H1 (cell line): Measurements from ENCODE around the gene IQCF5. TPM values are rescaled to one million over a fixed set of nuclear protein-coding genes. Genes with fewer than 3 reads are reported as not detected.

Experiments
- CTCF ChIA-PET: fragments of 300-600 bp; sonication (Branson Sonifier 250); formaldehyde crosslinking; loops from one replicate; lab custom pipeline; 2021; ENCODE audit not compliant: partially characterized antibody; lab: Charles Lee
- POLR2A ChIA-PET: fragments of 300-600 bp; sonication (Branson Sonifier 250); formaldehyde crosslinking; loops from one replicate; lab custom pipeline; 2021; ENCODE audit warnings: inconsistent platforms; ENCODE audit not compliant: partially characterized antibody; lab: Charles Lee
- DNase-seq, 2 experiments: peaks; one replicate each; pipeline versions ENCODE4 v3.0.0 to v3.0.0-alpha.2; 2010 to 2022; ENCODE audit warnings: low spot score in 2 of 2, low read depth in 1 of 2, mixed read lengths in 1 of 2
- FAIRE-seq: peaks from 2 replicates; lab custom pipeline; 2011; peaks lifted over from hg19 to GRCh38; lab: Jason Lieb, UNC
- H2AFZ ChIP-seq: 2 replicates; pipeline ENCODE4 v1.8.1; 2012; ENCODE audit warnings: low read length, inconsistent platforms
- H2AK5ac ChIP-seq: 2 replicates; pipeline ENCODE4 v1.6.1; 2013; ENCODE audit warnings: low read depth, low read length
- H2BK120ac ChIP-seq: replicated peaks from 2 replicates; pipeline ENCODE3; 2013; ENCODE audit warnings: low read depth, low read length, inconsistent platforms
- H2BK12ac ChIP-seq: 2 replicates; pipeline ENCODE4 v1.6.1; 2013; ENCODE audit warnings: low read depth, low read length
- H2BK15ac ChIP-seq: 2 replicates; pipeline ENCODE4 v1.6.1; 2013; ENCODE audit warnings: low read length
- H2BK20ac ChIP-seq: 2 replicates; pipeline ENCODE4 v1.6.1; 2013; ENCODE audit warnings: low read length
- H2BK5ac ChIP-seq: 2 replicates; pipeline ENCODE4 v1.6.1; 2013; ENCODE audit warnings: low read depth, low read length
- H3K14ac ChIP-seq: 2 replicates; pipeline ENCODE4 v1.6.1; 2013; ENCODE audit warnings: inconsistent platforms; ENCODE audit not compliant: insufficient read length
- H3K18ac ChIP-seq: 2 replicates; pipeline ENCODE4 v1.6.1; 2013; ENCODE audit warnings: low read length; ENCODE audit errors: extremely low read depth
- H3K23ac ChIP-seq: 2 replicates; pipeline ENCODE4 v1.6.1; 2013; ENCODE audit warnings: inconsistent platforms; ENCODE audit not compliant: insufficient read length
- H3K23me2 ChIP-seq: 2 replicates; pipeline ENCODE4 v1.6.1; 2013; ENCODE audit warnings: low read depth, low read length
- H3K27ac ChIP-seq: 2 replicates; pipeline ENCODE4 v1.6.1; 2011; ENCODE audit warnings: low read depth, low read length, inconsistent platforms
- H3K27me3 ChIP-seq, 4 experiments: replicated peaks in 1 of 4; 1 replicate in 1 of 4; 2 replicates in 3 of 4; pipeline versions ENCODE4 v1.6.1 to v1.8.1; 2011 to 2013; ENCODE audit warnings: low read length in 3 of 4, mild to moderate bottlenecking in 3 of 4, inconsistent platforms in 2 of 4, mixed read lengths in 2 of 4, moderate library complexity in 1 of 4; ENCODE audit not compliant: control insufficient read depth in 3 of 4, insufficient read depth in 3 of 4; ENCODE audit errors: extremely low read depth in 1 of 4
- H3K36me3 ChIP-seq, 4 experiments: 2 replicates each; pipeline versions ENCODE4 v1.6.1 to v1.8.1; 2011 to 2013; ENCODE audit warnings: mild to moderate bottlenecking in 4 of 4, low read length in 3 of 4, moderate library complexity in 2 of 4, control low read depth in 1 of 4, inconsistent platforms in 1 of 4; ENCODE audit not compliant: insufficient read depth in 4 of 4, control insufficient read depth in 2 of 4
- H3K4ac ChIP-seq: replicated peaks from 2 replicates; pipeline ENCODE3; 2013; ENCODE audit warnings: low read length, low read depth, mixed read lengths, inconsistent platforms; ENCODE audit not compliant: insufficient read length
- H3K4me1 ChIP-seq, 4 experiments: replicated peaks in 1 of 4; 1 replicate in 1 of 4; 2 replicates in 3 of 4; pipeline versions ENCODE4 v1.6.1 to v1.8.1; 2011 to 2013; ENCODE audit warnings: low read length in 3 of 4, inconsistent platforms in 2 of 4, mixed read lengths in 1 of 4; ENCODE audit not compliant: insufficient read depth in 4 of 4, control insufficient read depth in 3 of 4
- H3K4me2 ChIP-seq, 2 experiments: 2 replicates each; pipeline versions ENCODE4 v1.6.1 to v1.8.1; 2011 to 2013; ENCODE audit warnings: low read depth in 2 of 2, low read length in 2 of 2, control low read depth in 1 of 2, inconsistent platforms in 1 of 2, mild to moderate bottlenecking in 1 of 2; ENCODE audit not compliant: insufficient read depth in 1 of 2
- H3K4me3 ChIP-seq, 4 experiments: fragments of 200-600, 300-600 bp in 1 of 4; sonication (generic), shearing (Covaris generic), sonication (Bioruptor Twin) in 1 of 4; 2 replicates each; pipeline versions ENCODE4 v1.5.1 to v1.8.1; 2011 to 2016; ENCODE audit warnings: low read length in 4 of 4, low read depth in 3 of 4, control low read depth in 2 of 4, inconsistent platforms in 2 of 4, mild to moderate bottlenecking in 2 of 4, mixed read lengths in 1 of 4, moderate library complexity in 1 of 4; ENCODE audit not compliant: insufficient read depth in 2 of 4; ENCODE audit errors: extremely low read depth in 1 of 4
- H3K56ac ChIP-seq: replicated peaks from 2 replicates; pipeline ENCODE3; 2013; ENCODE audit warnings: low read depth, mild to moderate bottlenecking, mixed read lengths, low read length, inconsistent platforms; ENCODE audit not compliant: insufficient read length
- H3K79me1 ChIP-seq: 2 replicates; pipeline ENCODE4 v1.6.1; 2013; ENCODE audit warnings: low read depth, low read length, control low read depth
- H3K79me2 ChIP-seq, 2 experiments: 2 replicates each; pipeline versions ENCODE4 v1.6.1 to v1.8.1; 2012 to 2013; ENCODE audit warnings: low read length in 2 of 2, mild to moderate bottlenecking in 2 of 2, inconsistent platforms in 1 of 2; ENCODE audit not compliant: insufficient read depth in 2 of 2, control insufficient read depth in 1 of 2
- H3K9ac ChIP-seq, 4 experiments: replicated peaks in 1 of 4; 1 replicate in 1 of 4; 2 replicates in 3 of 4; pipeline versions ENCODE4 v1.6.1 to v1.8.1; 2011 to 2013; ENCODE audit warnings: low read depth in 3 of 4, low read length in 3 of 4, control low read depth in 2 of 4, mild to moderate bottlenecking in 2 of 4, moderate library complexity in 2 of 4, inconsistent platforms in 1 of 4; ENCODE audit errors: extremely low read depth in 1 of 4
- H3K9me3 ChIP-seq, 2 experiments: 2 replicates each; pipeline versions ENCODE4 v1.6.1 to v1.8.1; 2012 to 2013; ENCODE audit warnings: mild to moderate bottlenecking in 2 of 2, moderate library complexity in 2 of 2, control low read depth in 1 of 2, inconsistent platforms in 1 of 2, low read depth in 1 of 2, low read length in 1 of 2, mixed read lengths in 1 of 2; ENCODE audit not compliant: insufficient read depth in 2 of 2
- H4K20me1 ChIP-seq, 2 experiments: replicated peaks in 1 of 2; 2 replicates each; pipeline versions ENCODE3 to v1.8.1; 2011 to 2013; ENCODE audit warnings: inconsistent platforms in 2 of 2, low read length in 2 of 2, mild to moderate bottlenecking in 1 of 2; ENCODE audit not compliant: insufficient read depth in 2 of 2, control insufficient read depth in 1 of 2
- H4K5ac ChIP-seq: 2 replicates; pipeline ENCODE4 v1.6.1; 2013; ENCODE audit warnings: low read length, low read depth, mixed read lengths, inconsistent platforms; ENCODE audit not compliant: insufficient read length
- H4K8ac ChIP-seq: 2 replicates; pipeline ENCODE4 v1.8.0; 2013; ENCODE audit warnings: mild to moderate bottlenecking, moderate library complexity, low read length, inconsistent platforms; ENCODE audit not compliant: insufficient read depth; ENCODE audit errors: extremely low read depth
- H4K91ac ChIP-seq: replicated peaks from 2 replicates; pipeline ENCODE3; 2013; ENCODE audit warnings: low read length, mixed read lengths, inconsistent platforms; ENCODE audit not compliant: insufficient read length
- ASH2L ChIP-seq: fragments of 200-600, 300-600 bp; sonication (generic); IDR thresholded peaks from one replicate; pipeline ENCODE4 v1.7.1; 2017; ENCODE audit warnings: low read length
- CBX5 ChIP-seq: fragments of 300-800, 300-1000 bp; sonication (generic); IDR thresholded peaks from 2 replicates; pipeline ENCODE4 v1.7.1; 2016; ENCODE audit warnings: antibody characterized with exemption, low read length, low read depth
- HDAC2 ChIP-seq, 2 experiments: fragments of 300-600 bp in 1 of 2; sonication (generic) in 1 of 2; IDR thresholded peaks; 2 replicates each; pipeline ENCODE4 v1.6.1; 2011 to 2012; ENCODE audit warnings: low read depth in 2 of 2, low read length in 2 of 2, mild to moderate bottlenecking in 2 of 2, moderate library complexity in 2 of 2, borderline replicate concordance in 1 of 2, inconsistent platforms in 1 of 2
- HDAC6 ChIP-seq: IDR thresholded peaks from one replicate; pipeline ENCODE4 v1.7.1; 2012; ENCODE audit warnings: low read depth, mild to moderate bottlenecking, inconsistent platforms, low read length, moderate library complexity
- POLR2AphosphoS5 ChIP-seq: IDR thresholded peaks from 2 replicates; pipeline ENCODE4 v1.6.1; 2011; ENCODE audit warnings: low read depth, low read length
- RXRA ChIP-seq: IDR thresholded peaks from 2 replicates; pipeline ENCODE4 v1.6.1; 2011; ENCODE audit warnings: low read depth, mild to moderate bottlenecking, low read length, moderate library complexity; ENCODE audit not compliant: insufficient read depth
- SRF ChIP-seq: IDR thresholded peaks from 2 replicates; pipeline ENCODE4 v1.6.1; 2011; ENCODE audit warnings: mild to moderate bottlenecking, low read depth, low read length, moderate library complexity
- WGBS, 2 experiments: shearing (Covaris generic) in 1 of 2; methylation state at CpG; one replicate each; pipeline versions ENCODE4 v1.1.6 to v1.1.7; 2013 to 2015; ENCODE audit warnings: low lambda C conversion rate in 2 of 2, mixed read lengths in 2 of 2, inconsistent platforms in 1 of 2, low coverage in 1 of 2, missing lambda C conversion rate in 1 of 2; ENCODE audit not compliant: insufficient replicate concordance in 2 of 2, insufficient coverage in 1 of 2, insufficient read length in 1 of 2; ENCODE audit errors: extremely low coverage in 1 of 2, missing lambda C conversion rate in 1 of 2; 5-methylcytosine and 5-hydroxymethylcytosine counted together
- polyA plus RNA-seq, 7 experiments: library from polyadenylated mRNA; depleted of rRNA in 3 of 7; stranded (reverse) in 5 of 7; unstranded in 2 of 7; fragments of >200 nt in 5 of 7; fragments of 200-250 nt in 2 of 7; gene quantifications; 1 replicate in 5 of 7; 2 replicates in 1 of 7; 4 replicates in 1 of 7; pipeline versions ENCODE4 v1.2.1 to v1.2.3, GENCODE V29; 2011 to 2013; ENCODE audit warnings: missing spikeins in 2 of 7, mixed read lengths in 2 of 7
- total RNA-seq: library from RNA; stranded (reverse); fragmentation: NEBNext Ultra II Directional; extraction: Animal tissue kit (Norgen Biotek cat#: 25700); gene quantifications from 2 replicates; pipeline ENCODE4 v1.2.1, GENCODE V29; 2021
- TF ChIP-seq, protein P1 (sequence below): IDR thresholded peaks from 2 replicates; pipeline ENCODE4 v1.6.1; 2011; ENCODE audit warnings: low read length, improper control_type of control experiment

The IQCF5 gene
- total and polyA plus RNA-seq, 2 of the 8 experiments (the other 6 are each of a cell fraction or from before 2014, with no cell fraction given): not detected

DNA sequence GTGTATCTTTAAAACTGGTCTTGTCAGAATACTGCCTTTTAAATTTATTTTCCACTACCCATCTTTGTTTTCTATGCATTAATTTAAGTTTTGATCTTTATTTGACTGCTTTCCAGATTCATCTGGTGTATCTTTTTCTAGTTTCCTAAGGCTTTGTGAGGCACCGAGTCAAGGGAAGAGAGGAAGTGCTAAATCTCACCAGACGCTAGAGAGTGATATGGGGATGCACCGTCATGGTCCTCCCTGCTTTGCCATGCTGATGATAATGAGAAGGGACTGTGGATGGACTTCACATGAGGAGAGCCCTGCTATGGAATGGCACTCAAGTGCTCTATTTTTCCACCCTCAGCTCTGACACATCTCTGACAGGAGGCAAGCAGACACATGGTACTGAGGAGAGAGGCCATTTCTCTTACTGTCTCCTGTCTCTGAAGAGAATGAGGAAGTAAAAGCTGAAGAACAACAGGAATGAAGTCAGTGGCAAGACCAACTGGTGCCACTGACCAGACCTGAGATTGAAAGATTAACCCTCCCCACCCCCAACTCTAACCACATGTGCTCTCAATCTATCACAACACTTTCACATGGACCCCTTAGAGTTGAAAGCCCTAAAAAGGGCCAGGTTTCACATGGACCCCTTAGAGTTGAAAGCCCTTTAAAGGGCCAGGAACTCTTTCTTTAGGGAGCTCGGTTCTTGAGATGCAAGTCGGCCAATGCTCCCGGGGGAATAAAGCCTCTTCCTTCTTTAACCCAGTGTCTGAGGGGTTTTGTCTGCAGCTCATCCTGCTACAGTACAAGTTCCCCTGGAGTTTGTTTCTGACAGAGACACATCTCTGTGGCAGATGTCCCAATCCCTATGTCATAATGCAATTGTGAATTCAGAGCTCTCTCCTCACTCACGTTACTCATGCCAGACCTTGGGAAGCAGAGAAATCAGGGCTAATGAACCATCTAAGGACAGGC lies 14.4 kb downstream of the IQCF5 start, which contains the start of gene IQCF2:
Gene IQCF2, plus strand, starts transcription at position 913 of the 963 bp plus-strand sequence. CDS start 52 bp downstream, outside the sequence.
- H2BK120ac ChIP-seq: no peak within 1 kb of the TSS
- no peak within 1 kb of the TSS for H2BK12ac ChIP-seq
- no peak within 1 kb of the TSS for H4K5ac ChIP-seq
- H3K79me2 ChIP-seq: no peaks in the 10 kb centered on the region
- H2AK5ac ChIP-seq: no peak within 1 kb of the TSS
- peaks cover 2 to 3% of the 10 kb centered on the region in 2 experiments; a peak in 2 of 4 replicates for H3K9me3 ChIP-seq
- H3K4me1 ChIP-seq: no peaks in the 10 kb centered on the region
- no peak within 1 kb of the TSS for H3K56ac ChIP-seq
- H2BK5ac ChIP-seq: no peak within 1 kb of the TSS
- no peaks in the 10 kb centered on the region for H4K20me1 ChIP-seq
- no peak within 1 kb of the TSS for H3K4ac ChIP-seq
- no peak within 1 kb of the TSS for H3K14ac ChIP-seq
- no peak within 1 kb of the TSS for H3K27ac ChIP-seq
- H2BK20ac ChIP-seq: no peak within 1 kb of the TSS
- H3K36me3 ChIP-seq: no peaks in the 10 kb centered on the region
- no peaks in the 10 kb centered on the region for H3K79me1 ChIP-seq
- H3K4me3 ChIP-seq: no peak within 1 kb of the TSS
- H3K27me3 ChIP-seq: no peaks in the 10 kb centered on the region
- no peak within 1 kb of the TSS for H3K9ac ChIP-seq
- no peak within 1 kb of the TSS for H2BK15ac ChIP-seq
- no peak within 1 kb of the TSS for H2AFZ ChIP-seq
- 89% methylated on average over 7 of the region's 7 CpGs; no CpG with 5 or more reads in 1 of the 2 experiments for WGBS, 2 experiments
- no peaks in the 10 kb centered on the region for H3K23me2 ChIP-seq
- no peak for FAIRE-seq
- H3K23ac ChIP-seq: no peak within 1 kb of the TSS
- ChIA-PET CTCF (interaction anchor here (0.6 to 0.8 kb wide), 2 partner anchors 41 to 53 kb away, joined by 3 to 4 read pairs; no protein-coding TSS in a partner anchor), POLR2A (no interaction called here)
- no peak within 1 kb of the TSS for H4K91ac ChIP-seq
- no peak within 1 kb of the TSS for H3K4me2 ChIP-seq
- H4K8ac ChIP-seq: no peak within 1 kb of the TSS
- TF ChIP-seq HDAC6 (no peak), RXRA (no peak), POLR2AphosphoS5 (no peak), HDAC2 (IDR thresholded peaks at IDR 0.05; ENCODE audit: borderline replicate concordance in 1 of 2, low read depth in 2 of 2, low read length in 2 of 2) (no peak), SRF (no peak), ASH2L (no peak), CBX5 (no peak)
- TF ChIP-seq, protein P1, sequence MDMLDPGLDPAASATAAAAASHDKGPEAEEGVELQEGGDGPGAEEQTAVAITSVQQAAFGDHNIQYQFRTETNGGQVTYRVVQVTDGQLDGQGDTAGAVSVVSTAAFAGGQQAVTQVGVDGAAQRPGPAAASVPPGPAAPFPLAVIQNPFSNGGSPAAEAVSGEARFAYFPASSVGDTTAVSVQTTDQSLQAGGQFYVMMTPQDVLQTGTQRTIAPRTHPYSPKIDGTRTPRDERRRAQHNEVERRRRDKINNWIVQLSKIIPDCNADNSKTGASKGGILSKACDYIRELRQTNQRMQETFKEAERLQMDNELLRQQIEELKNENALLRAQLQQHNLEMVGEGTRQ: no peak
- no peak within 1 kb of the TSS for H3K18ac ChIP-seq
- DNase-seq: no peak
